Smooth muscle cell (in vitro differentiated cells): ENCODE measurements around the gene COL1A2. TPM values are rescaled to one million over a fixed set of nuclear protein-coding genes. Genes with fewer than 3 reads are reported as not detected.
A peak's percentile ranks its signal among the peaks of the same experiment; 100 is the strongest.

Experiments used
- DNase-seq: peaks from one replicate; lab custom pipeline; 2025; ENCODE audit not compliant: unreplicated experiment; lab: John Stamatoyannopoulos, UW
- H2AFZ ChIP-seq: fragments of 200-600 bp; sonication (generic); 2 replicates; pipeline ENCODE4 v1.6.0; 2016; ENCODE audit warnings: antibody characterized with exemption, low read depth, mild to moderate bottlenecking
- H3F3A ChIP-seq: fragments of 200-600 bp; sonication (generic); 2 replicates; pipeline ENCODE4 v1.6.0; 2017; ENCODE audit warnings: antibody characterized with exemption, low read depth
- H3K27ac ChIP-seq: fragments of 200-600 bp; sonication (generic); 2 replicates; pipeline ENCODE4 v1.5.1; 2016; ENCODE audit warnings: low read depth, mild to moderate bottlenecking
- H3K27me3 ChIP-seq: fragments of 200-600 bp; sonication (generic); 2 replicates; pipeline ENCODE4 v1.6.1; 2016; ENCODE audit warnings: low read depth, mild to moderate bottlenecking
- H3K36me3 ChIP-seq: fragments of 200-600 bp; sonication (generic); 2 replicates; pipeline ENCODE4 v1.5.1; 2016; ENCODE audit warnings: low read depth
- H3K4me1 ChIP-seq: fragments of 200-600 bp; sonication (generic); 2 replicates; pipeline ENCODE4 v1.5.1; 2016; ENCODE audit warnings: low read depth
- H3K4me2 ChIP-seq: fragments of 200-600 bp; sonication (generic); 2 replicates; pipeline ENCODE4 v1.6.0; 2016; ENCODE audit warnings: mild to moderate bottlenecking
- H3K4me3 ChIP-seq: fragments of 200-600 bp; sonication (generic); 2 replicates; pipeline ENCODE4 v1.5.1; 2016; ENCODE audit warnings: mild to moderate bottlenecking
- H3K79me2 ChIP-seq: fragments of 200-600 bp; sonication (generic); 2 replicates; pipeline ENCODE4 v1.6.0; 2016; ENCODE audit warnings: low read depth, mild to moderate bottlenecking
- H3K9ac ChIP-seq: fragments of 200-600 bp; sonication (generic); 2 replicates; pipeline ENCODE4 v1.6.0; 2016; ENCODE audit warnings: low read depth
- H3K9me3 ChIP-seq: fragments of 200-600 bp; sonication (generic); replicated peaks from 2 replicates; pipeline ENCODE4 v1.5.1; 2016; ENCODE audit warnings: low read depth
- H4K20me1 ChIP-seq: fragments of 200-600 bp; sonication (generic); 2 replicates; pipeline ENCODE4 v1.6.0; 2016; ENCODE audit warnings: low read depth
- WGBS: methylation state at CpG from one replicate; pipeline ENCODE4 v1.1.7; 2016; ENCODE audit warnings: low lambda C conversion rate; 5-methylcytosine and 5-hydroxymethylcytosine counted together
- polyA plus RNA-seq: library from polyadenylated mRNA; unstranded; fragments of >200 nt; fragmentation: Nextera tagmentation; extraction: Ambion mirVana; gene quantifications from 2 replicates; pipeline ENCODE4 v1.2.1, GENCODE V29; 2016
- total RNA-seq: library from RNA; depleted of rRNA; stranded (reverse); fragments of >200 nt; gene quantifications from 2 replicates; pipeline ENCODE4 v1.2.3, GENCODE V29; 2014
- TF ChIP-seq, protein P1 (sequence below): fragments of 200-600 bp; sonication (generic); IDR thresholded peaks from 2 replicates; pipeline ENCODE4 v1.5.1; 2017; ENCODE audit warnings: borderline replicate concordance, mild to moderate bottlenecking, antibody characterized with exemption; ENCODE audit not compliant: insufficient read depth, poor library complexity, severe bottlenecking

Gene COL1A2
- total and polyA plus RNA-seq, 2 experiments from 2014 or later, result 4,221 to 10,006 TPM

DNA sequence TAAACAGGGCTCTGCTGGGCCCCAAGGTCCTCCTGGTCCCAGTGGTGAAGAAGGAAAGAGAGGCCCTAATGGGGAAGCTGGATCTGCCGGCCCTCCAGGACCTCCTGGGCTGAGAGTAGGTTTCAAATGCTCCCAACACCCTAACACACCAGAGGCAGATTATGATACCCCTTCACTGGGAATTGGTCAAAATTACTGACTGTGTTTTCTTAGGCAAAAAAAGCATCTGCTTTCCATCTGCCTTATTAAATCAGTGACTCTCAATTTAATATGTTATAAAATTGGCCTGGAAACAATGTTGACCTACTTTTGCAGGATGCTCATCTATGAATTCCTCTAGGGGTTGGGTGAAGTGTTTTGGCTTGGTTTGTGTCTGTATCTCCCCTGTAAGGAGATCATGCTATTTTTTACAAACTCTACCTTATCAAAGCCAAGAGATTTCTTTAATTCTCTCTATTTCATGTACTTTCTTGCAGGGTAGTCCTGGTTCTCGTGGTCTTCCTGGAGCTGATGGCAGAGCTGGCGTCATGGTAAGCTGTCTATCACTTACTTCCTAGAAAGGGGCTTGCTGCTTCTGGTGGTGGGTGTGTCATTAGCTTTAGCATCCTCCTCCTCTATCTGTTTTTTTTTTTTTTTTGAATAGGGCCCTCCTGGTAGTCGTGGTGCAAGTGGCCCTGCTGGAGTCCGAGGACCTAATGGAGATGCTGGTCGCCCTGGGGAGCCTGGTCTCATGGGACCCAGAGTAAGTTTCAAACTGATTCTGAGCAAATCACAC is 15.9 kb downstream of the COL1A2 start:
- peak overlapping the region; percentile 99 for H3K27ac ChIP-seq
- TF ChIP-seq, protein P1, sequence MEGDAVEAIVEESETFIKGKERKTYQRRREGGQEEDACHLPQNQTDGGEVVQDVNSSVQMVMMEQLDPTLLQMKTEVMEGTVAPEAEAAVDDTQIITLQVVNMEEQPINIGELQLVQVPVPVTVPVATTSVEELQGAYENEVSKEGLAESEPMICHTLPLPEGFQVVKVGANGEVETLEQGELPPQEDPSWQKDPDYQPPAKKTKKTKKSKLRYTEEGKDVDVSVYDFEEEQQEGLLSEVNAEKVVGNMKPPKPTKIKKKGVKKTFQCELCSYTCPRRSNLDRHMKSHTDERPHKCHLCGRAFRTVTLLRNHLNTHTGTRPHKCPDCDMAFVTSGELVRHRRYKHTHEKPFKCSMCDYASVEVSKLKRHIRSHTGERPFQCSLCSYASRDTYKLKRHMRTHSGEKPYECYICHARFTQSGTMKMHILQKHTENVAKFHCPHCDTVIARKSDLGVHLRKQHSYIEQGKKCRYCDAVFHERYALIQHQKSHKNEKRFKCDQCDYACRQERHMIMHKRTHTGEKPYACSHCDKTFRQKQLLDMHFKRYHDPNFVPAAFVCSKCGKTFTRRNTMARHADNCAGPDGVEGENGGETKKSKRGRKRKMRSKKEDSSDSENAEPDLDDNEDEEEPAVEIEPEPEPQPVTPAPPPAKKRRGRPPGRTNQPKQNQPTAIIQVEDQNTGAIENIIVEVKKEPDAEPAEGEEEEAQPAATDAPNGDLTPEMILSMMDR, result no peak
- H3K36me3 ChIP-seq, result peaks cover 72% of the 10 kb centered on the region
- 49% methylated on average over 6 of the region's 6 CpGs for WGBS
- peaks cover 96% of the 10 kb centered on the region for H3F3A ChIP-seq
- H3K79me2 ChIP-seq, result peaks cover 82% of the 10 kb centered on the region
- H3K9ac ChIP-seq, result peak overlapping the region; percentile 6
- peak overlapping the region; percentile 97 for H3K4me2 ChIP-seq
- H4K20me1 ChIP-seq, result peaks cover 100% of the 10 kb centered on the region
- no peaks in the 10 kb centered on the region for H3K9me3 ChIP-seq
- DNase-seq, result no peak
- peaks cover 29% of the 10 kb centered on the region for H3K4me1 ChIP-seq
- H3K27me3 ChIP-seq, result no peaks in the 10 kb centered on the region
- no peak overlapping the region for H2AFZ ChIP-seq
- no peak overlapping the region for H3K4me3 ChIP-seq

DNA sequence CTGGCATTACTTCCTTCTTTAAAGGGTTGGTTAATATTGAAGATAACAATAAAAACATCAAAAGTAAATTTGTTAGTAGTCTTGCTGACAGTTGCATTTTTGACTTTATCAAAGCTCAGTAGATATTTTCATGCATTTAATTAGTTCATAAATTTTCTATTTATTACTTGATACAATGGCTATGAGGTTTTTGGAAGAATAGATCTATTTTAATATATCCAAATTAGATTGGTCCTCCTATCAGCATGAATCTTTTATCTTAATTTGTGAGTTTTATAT is 16.4 kb downstream of the COL1A2 start:
- Histone ChIP-seq H3K27me3 (no peaks in the 10 kb centered on the region), H3K4me3 (peak overlapping the region; percentile 4), H3F3A (peaks cover 96% of the 10 kb centered on the region), H3K9ac (peak overlapping the region; percentile 18), H3K4me2 (peak overlapping the region; percentile 97), H3K27ac (peak overlapping the region; percentile 99), H3K9me3 (no peaks in the 10 kb centered on the region), H3K36me3 (peaks cover 71% of the 10 kb centered on the region), H3K79me2 (peaks cover 81% of the 10 kb centered on the region), H2AFZ (no peak overlapping the region), H4K20me1 (peaks cover 100% of the 10 kb centered on the region), H3K4me1 (peaks cover 25% of the 10 kb centered on the region)
- DNase-seq, result no peak
- TF ChIP-seq, protein P1, result no peak

DNA sequence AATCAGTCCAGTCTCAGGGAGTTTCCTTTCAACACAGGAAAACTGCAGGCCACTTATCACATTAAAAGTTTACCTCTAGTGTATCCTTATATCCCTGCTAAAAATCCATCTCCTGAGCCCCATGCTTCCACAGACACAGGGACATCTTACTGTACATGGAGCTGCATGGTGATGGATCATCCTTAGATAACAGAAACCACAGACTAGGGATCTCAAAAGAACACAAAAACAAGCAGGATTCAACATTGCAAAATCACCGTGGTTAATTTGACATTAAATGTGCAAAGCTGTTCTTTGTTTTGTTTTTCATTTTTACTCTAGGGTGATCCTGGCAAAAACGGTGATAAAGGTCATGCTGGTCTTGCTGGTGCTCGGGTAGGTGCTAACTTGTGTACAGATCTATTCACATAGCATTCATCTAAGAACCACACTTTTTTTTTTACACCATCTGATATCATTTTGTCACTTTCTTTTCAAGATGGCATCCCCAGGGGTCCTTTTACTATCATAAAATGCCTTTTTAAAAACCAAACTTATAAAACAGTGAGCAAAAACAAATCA is 18.1 kb downstream of the COL1A2 start:
- whole genome bisulfite sequencing, result 19% methylated on average over 3 of the region's 3 CpGs
- Histone ChIP-seq H3K79me2 (peaks cover 78% of the 10 kb centered on the region), H3F3A (peaks cover 93% of the 10 kb centered on the region), H3K9ac (no peak overlapping the region), H3K36me3 (peaks cover 76% of the 10 kb centered on the region), H3K27ac (peak overlapping the region; percentile 99), H3K27me3 (no peaks in the 10 kb centered on the region), H3K4me2 (peak overlapping the region; percentile 97), H2AFZ (no peak overlapping the region), H3K4me3 (no peak overlapping the region), H4K20me1 (peaks cover 100% of the 10 kb centered on the region), H3K4me1 (peaks cover 9% of the 10 kb centered on the region), H3K9me3 (no peaks in the 10 kb centered on the region)
- TF ChIP-seq, protein P1, result no peak
- no peak for DNase-seq

DNA sequence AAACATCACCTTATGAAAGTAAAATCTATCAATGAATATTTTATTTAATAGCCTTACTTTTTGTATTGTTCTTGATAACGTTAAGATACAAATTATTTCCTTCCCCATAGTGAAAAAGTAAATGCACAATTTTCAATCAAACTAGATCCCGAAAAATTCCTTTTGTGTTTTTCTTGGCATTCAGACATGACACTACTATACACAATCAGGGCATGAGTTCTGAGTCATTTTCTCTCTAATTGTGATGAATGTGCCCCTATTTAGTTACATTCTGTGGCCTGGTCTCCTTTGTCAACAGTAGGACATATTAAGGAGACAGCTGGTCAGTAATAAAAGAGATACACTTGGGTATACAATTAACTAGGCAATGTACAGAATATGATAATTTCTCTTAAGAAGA is 19.8 kb downstream of the COL1A2 start:
- peak overlapping the region; percentile 5 for H3K9ac ChIP-seq
- 66% methylated on average over 2 of the region's 2 CpGs for WGBS
- H3K27ac ChIP-seq, result peak overlapping the region; percentile 99
- H3K27me3 ChIP-seq, result no peaks in the 10 kb centered on the region
- peaks cover 100% of the 10 kb centered on the region for H4K20me1 ChIP-seq
- H3F3A ChIP-seq, result peaks cover 93% of the 10 kb centered on the region
- H3K4me2 ChIP-seq, result peak overlapping the region; percentile 97
- H3K4me1 ChIP-seq, result peaks cover 8% of the 10 kb centered on the region
- TF ChIP-seq, protein P1, result no peak
- no peak overlapping the region for H3K4me3 ChIP-seq
- H3K9me3 ChIP-seq, result no peaks in the 10 kb centered on the region
- H3K79me2 ChIP-seq, result peaks cover 72% of the 10 kb centered on the region
- no peak for DNase-seq
- H3K36me3 ChIP-seq, result peaks cover 76% of the 10 kb centered on the region
- no peak overlapping the region for H2AFZ ChIP-seq
